GM10248 (cell line): ENCODE data around the gene KCTD3.

ENCODE experiments used
- CTCF ChIA-PET: fragments of 300-600 bp; sonication (Branson Sonifier 250); formaldehyde crosslinking; extraction: SDS; loops from one replicate; lab custom pipeline; 2021; ENCODE audit warnings: antibody characterized with exemption; lab: Yijun Ruan, JAX
- POLR2A ChIA-PET: fragments of 350-650 bp; sonication (Branson Sonifier 250); formaldehyde crosslinking; extraction: SDS; loops from one replicate; lab custom pipeline; 2020; ENCODE audit warnings: antibody characterized with exemption; lab: Yijun Ruan, JAX
- DNase-seq: peaks from one replicate; pipeline ENCODE4 v3.0.0; 2012; ENCODE audit errors: extremely low spot score
- CTCF ChIP-seq: IDR thresholded peaks from 2 replicates; pipeline ENCODE4 v1.5.1; 2012; ENCODE audit warnings: mild to moderate bottlenecking, low read depth; ENCODE audit errors: extremely low read depth, missing control alignments, control extremely low read depth

KCTD3 gene

GRCh38 chr1:215625949-215626348 lies 58.8 kb downstream of the KCTD3 start:
- no peak for TF ChIP-seq CTCF
- no peak for DNase-seq
- CTCF ChIA-PET, result interaction anchor here (0.9 to 1.4 kb wide), 2 partner anchors 9 to 17 kb away, joined by 4 read pairs; no protein-coding TSS in a partner anchor
- POLR2A ChIA-PET, result no interaction called here

- ChIA-PET CTCF (interaction anchor here (0.8 to 0.9 kb wide), 2 partner anchors 20 to 28 kb away, joined by 3 read pairs; no protein-coding TSS in a partner anchor), POLR2A (no interaction called here)
Observed at GRCh38 chr1:215631040-215631439, 63.9 kb downstream of the KCTD3 start.

GRCh38 chr1:215631489-215631888 lies 64.4 kb downstream of the KCTD3 start:
- DNase-seq, result no peak
- TF ChIP-seq CTCF, result no peak
- ChIA-PET CTCF (interaction anchor here (0.8 to 0.9 kb wide), 2 partner anchors 21 to 28 kb away, joined by 3 read pairs; no protein-coding TSS in a partner anchor), POLR2A (no interaction called here)

More at GRCh38 chr1:215631040-215631439, 63.9 kb downstream of the KCTD3 start:
- no peak for DNase-seq
- no peak for TF ChIP-seq CTCF

- ChIA-PET CTCF (interaction anchor here (1.1 to 1.3 kb wide), 2 partner anchors 9 to 10 kb away, joined by 4 read pairs; no protein-coding TSS in a partner anchor), POLR2A (no interaction called here)
- TF ChIP-seq CTCF, result no peak
- no peak for DNase-seq
Observed at GRCh38 chr1:215635827-215636226, 68.7 kb downstream of the KCTD3 start.

GRCh38 chr1:215636258-215636965 lies 69.3 kb downstream of the KCTD3 start:
- CTCF ChIA-PET, result interaction anchor here (1.3 kb wide), 1 partner anchor 9 kb away, joined by 4 read pairs; no protein-coding TSS in a partner anchor
- no peak for DNase-seq
- TF ChIP-seq CTCF, result no peak
- POLR2A ChIA-PET, result no interaction called here

GRCh38 chr1:215637041-215637573 lies 70.0 kb downstream of the KCTD3 start:
- DNase-seq, result no peak
- no peak for TF ChIP-seq CTCF
- POLR2A ChIA-PET, result no interaction called here
- CTCF ChIA-PET, result no interaction called here
